ENCODE data around the gene MUC21. TPM values are rescaled to one million over a fixed set of nuclear protein-coding genes. Genes with fewer than 3 reads are reported as not detected.

Gene MUC21
- total and polyA plus RNA-seq, 9 of the 15 experiments (the other 6 are each of a cell fraction or from before 2014, with no cell fraction given) = not detected

DNA sequence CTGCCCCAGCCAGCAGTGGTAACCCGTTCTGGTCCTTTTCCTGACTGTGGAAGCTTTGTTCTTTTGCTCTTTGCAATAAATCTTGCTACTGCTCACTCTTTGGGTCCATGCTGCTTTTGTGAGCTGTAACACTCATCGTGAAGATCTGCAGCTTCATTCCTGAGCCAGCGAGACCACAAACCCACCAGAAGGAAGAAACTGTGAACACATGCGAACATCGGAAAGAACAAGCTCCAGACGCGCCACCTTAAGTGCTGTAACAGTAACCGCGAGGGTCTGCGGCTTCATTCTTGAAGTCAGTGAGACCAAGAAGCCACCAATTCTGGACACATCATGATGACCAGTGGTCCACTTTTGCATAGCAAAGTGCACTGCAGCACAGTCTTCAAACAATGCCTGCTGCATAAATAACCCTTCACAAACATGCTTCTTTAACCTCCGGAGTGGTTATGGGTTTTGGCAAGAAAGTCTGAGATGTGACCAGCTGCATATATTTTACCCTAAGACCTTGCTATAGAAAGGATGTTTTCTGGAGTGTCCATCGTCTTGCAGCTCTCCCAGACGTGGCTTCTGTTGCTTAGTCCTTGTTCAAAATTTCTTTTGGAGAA, 17.9 kb downstream of the MUC21 start:
- Histone ChIP-seq H2AFZ (ENCODE audit: low read depth, low read length) (no peak overlapping the region), H4K20me1 (replicated peaks; ENCODE audit: control insufficient read depth, insufficient read depth, low read length) (no peaks in the 10 kb centered on the region), H3K4me3 (no peak overlapping the region), H3K9ac (ENCODE audit: insufficient read depth in 1 of 2, low read depth in 2 of 2, low read length in 2 of 2) (no peak overlapping the region), H3K27me3 (ENCODE audit: control insufficient read depth in 2 of 2, insufficient read depth in 2 of 2, low read length in 2 of 2) (peaks cover 15 to 24% of the 10 kb centered on the region in 2 experiments), H3K9me3 (replicated peaks; ENCODE audit: control insufficient read depth, insufficient read depth, low read depth, low read length) (no peaks in the 10 kb centered on the region), H3K4me1 (replicated peaks in 1 of 2; ENCODE audit: control insufficient read depth in 2 of 2, insufficient read depth in 2 of 2, low read length in 2 of 2) (peaks cover 0 to 3% of the 10 kb centered on the region in 2 experiments; a peak in 2 of 5 replicates), H3K79me2 (ENCODE audit: control insufficient read depth, insufficient read depth, low read length) (no peaks in the 10 kb centered on the region), H3K9me1 (ENCODE audit: control insufficient read depth, insufficient read depth, low read length) (no peaks in the 10 kb centered on the region), H3K36me3 (ENCODE audit: control insufficient read depth, insufficient read depth, low read length) (no peaks in the 10 kb centered on the region), H3K27ac (ENCODE audit: extremely low read depth, low read depth, low read length) (no peak overlapping the region), H3K4me2 (ENCODE audit: insufficient read depth, low read length) (no peak overlapping the region)
- no peak for DNase-seq (ENCODE audit: extremely low read depth in 1 of 4, low spot score in 3 of 4)
- ChIA-PET POLR2A (interaction anchor here (0.6 to 1.2 kb wide), 2 partner anchors 21 to 24 kb away, joined by 3 read pairs; no protein-coding TSS in a partner anchor), CTCF (ENCODE audit: low intra/inter-chr PET ratio) (no interaction called here)
- peak; percentile 59 for ATAC-seq
- BruUV-seq (replicated peaks) = TSS peak; percentile 99
- TF ChIP-seq KLF13 (tag; IDR thresholded peaks at IDR 0.05; ENCODE audit: borderline replicate concordance, low read depth) = no peak
- TF ChIP-seq PML (IDR thresholded peaks at IDR 0.05; ENCODE audit: low read length) = 0 out of 2 replicates have a peak, but pooled peaks have one; percentile 26
- no peak for TF ChIP-seq NR3C1 (CRISPR knock-in tag; IDR thresholded peaks at IDR 0.05)
- no peak for TF ChIP-seq POLR2B (IDR thresholded peaks at IDR 0.05; ENCODE audit: low read depth, partially characterized antibody)
- TF ChIP-seq POLR2AphosphoS5 (IDR thresholded peaks at IDR 0.05; ENCODE audit: control insufficient read depth, insufficient read depth, low read depth, low read length) = 0 out of 2 replicates have a peak, but pooled peaks have one; percentile 36
- intact Hi-C loops (cut with micrococcal nuclease) (no loop called here), in situ Hi-C loops (cut with MboI) (no loop called here)
- 13% methylated on average over 10 of the region's 13 CpGs for WGBS (ENCODE audit: insufficient coverage, low coverage, missing lambda C conversion rate)
- FAIRE-seq = no peak

DNA sequence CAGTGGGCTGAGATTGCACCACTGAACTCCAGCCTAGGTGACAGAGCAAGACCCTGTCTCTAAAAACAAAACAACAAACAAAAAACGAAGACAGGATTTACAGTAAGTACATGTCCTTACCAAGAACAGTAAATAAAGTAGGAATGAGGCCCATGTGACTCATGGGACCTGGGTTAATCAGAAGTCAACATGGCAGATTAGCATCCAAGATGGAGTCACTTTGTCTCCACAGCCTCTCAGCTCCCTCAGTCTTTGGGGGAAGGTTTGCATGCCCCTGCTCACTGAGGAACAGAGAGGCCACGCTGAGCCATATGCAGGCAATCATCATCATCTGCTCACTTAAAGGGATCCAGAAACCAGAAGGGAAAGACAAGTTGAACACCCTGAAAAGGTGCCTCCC, 19.0 kb downstream of the MUC21 start:
- CTCF ChIA-PET (ENCODE audit: low intra/inter-chr PET ratio) = no interaction called here

More for the DNA sequence above, 19.0 kb downstream of the MUC21 start:
- WGBS (ENCODE audit: insufficient coverage, low coverage, missing lambda C conversion rate) = 3% methylated on average over 2 of the region's 2 CpGs
- Histone ChIP-seq H3K4me1 (replicated peaks in 1 of 2; ENCODE audit: control insufficient read depth in 2 of 2, insufficient read depth in 2 of 2, low read length in 2 of 2) (peaks cover 0 to 3% of the 10 kb centered on the region in 2 experiments; a peak in 2 of 5 replicates), H3K9me1 (ENCODE audit: control insufficient read depth, insufficient read depth, low read length) (no peaks in the 10 kb centered on the region), H2AFZ (ENCODE audit: low read depth, low read length) (no peak overlapping the region), H3K36me3 (ENCODE audit: control insufficient read depth, insufficient read depth, low read length) (no peaks in the 10 kb centered on the region), H3K79me2 (ENCODE audit: control insufficient read depth, insufficient read depth, low read length) (no peaks in the 10 kb centered on the region), H3K9ac (ENCODE audit: insufficient read depth in 1 of 2, low read depth in 2 of 2, low read length in 2 of 2) (no peak overlapping the region), H3K4me2 (ENCODE audit: insufficient read depth, low read length) (no peak overlapping the region), H4K20me1 (replicated peaks; ENCODE audit: control insufficient read depth, insufficient read depth, low read length) (no peaks in the 10 kb centered on the region), H3K4me3 (no peak overlapping the region), H3K27ac (ENCODE audit: extremely low read depth, low read depth, low read length) (no peak overlapping the region), H3K9me3 (replicated peaks; ENCODE audit: control insufficient read depth, insufficient read depth, low read depth, low read length) (no peaks in the 10 kb centered on the region), H3K27me3 (ENCODE audit: control insufficient read depth in 2 of 2, insufficient read depth in 2 of 2, low read length in 2 of 2) (peaks cover 8 to 21% of the 10 kb centered on the region in 2 experiments; a peak in 4 of 5 replicates)
- POLR2A ChIA-PET = interaction anchor here (0.6 kb wide), 1 partner anchor 39 kb away, joined by 6 read pairs; no protein-coding TSS in a partner anchor
- FAIRE-seq (no peak), ATAC-seq (no peak; the same call in 2 of the 3 replicates), DNase-seq (ENCODE audit: extremely low read depth in 1 of 4, low spot score in 3 of 4) (no peak)
- intact Hi-C loops (cut with micrococcal nuclease) (no loop called here), in situ Hi-C loops (cut with MboI) (no loop called here)
- TF ChIP-seq SAP30 (IDR thresholded peaks at IDR 0.05; ENCODE audit: borderline replicate concordance, insufficient read depth, low read depth, low read length, poor library complexity, severe bottlenecking) (no peak), ZC3H4 (CRISPR knock-in tag; IDR thresholded peaks at IDR 0.05; ENCODE audit: borderline replicate concordance) (no peak), ZNF239 (CRISPR knock-in tag; IDR thresholded peaks at IDR 0.05) (no peak), ZNF785 (CRISPR knock-in tag; IDR thresholded peaks at IDR 0.05) (no peak), ZNF76 (CRISPR knock-in tag; IDR thresholded peaks at IDR 0.05; ENCODE audit: borderline replicate concordance) (no peak), HDAC2 (IDR thresholded peaks at IDR 0.05) (no peak)
- TF ChIP-seq, protein P1, sequence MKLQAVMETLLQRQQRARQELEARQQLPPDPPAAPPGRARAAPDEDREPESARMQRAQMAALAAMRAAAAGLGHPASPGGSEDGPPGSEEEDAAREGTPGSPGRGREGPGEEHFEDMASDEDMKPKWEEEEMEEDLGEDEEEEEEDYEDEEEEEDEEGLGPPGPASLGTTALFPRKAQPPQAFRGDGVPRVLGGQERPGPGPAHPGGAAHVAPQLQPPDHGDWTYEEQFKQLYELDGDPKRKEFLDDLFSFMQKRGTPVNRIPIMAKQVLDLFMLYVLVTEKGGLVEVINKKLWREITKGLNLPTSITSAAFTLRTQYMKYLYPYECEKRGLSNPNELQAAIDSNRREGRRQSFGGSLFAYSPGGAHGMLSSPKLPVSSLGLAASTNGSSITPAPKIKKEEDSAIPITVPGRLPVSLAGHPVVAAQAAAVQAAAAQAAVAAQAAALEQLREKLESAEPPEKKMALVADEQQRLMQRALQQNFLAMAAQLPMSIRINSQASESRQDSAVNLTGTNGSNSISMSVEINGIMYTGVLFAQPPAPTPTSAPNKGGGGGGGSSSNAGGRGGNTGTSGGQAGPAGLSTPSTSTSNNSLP (IDR thresholded peaks at IDR 0.05; ENCODE audit: borderline replicate concordance, low read depth, low read length) = no peak
- BruUV-seq (replicated peaks) = no TSS peak
